ENCODE results near the gene LRP2. TPM values are rescaled to one million over a fixed set of nuclear protein-coding genes. Genes with fewer than 3 reads are reported as not detected.

LRP2 gene
- total RNA-seq, 4 donors from 2014 or later: 154 to 310 (median 184) TPM

GRCh38 chr2:169265591-169265990 lies 96.7 kb downstream of the LRP2 start:
- intact Hi-C loops (cut with DNase I): no loop called here
- Histone ChIP-seq H3K9me3 (no peaks in the 10 kb centered on the region), H3K4me1 (peaks cover 3 to 4% of the 10 kb centered on the region in 2 donors), H3K27me3 (no peaks in the 10 kb centered on the region), H3K36me3 (no peaks in the 10 kb centered on the region), H3K4me3 (replicated peaks in 1 of 3) (no peak overlapping the region), H3K27ac (no peak overlapping the region)
- TF ChIP-seq POLR2A (IDR thresholded peaks at IDR 0.05): no peak
- TF ChIP-seq, protein P1, sequence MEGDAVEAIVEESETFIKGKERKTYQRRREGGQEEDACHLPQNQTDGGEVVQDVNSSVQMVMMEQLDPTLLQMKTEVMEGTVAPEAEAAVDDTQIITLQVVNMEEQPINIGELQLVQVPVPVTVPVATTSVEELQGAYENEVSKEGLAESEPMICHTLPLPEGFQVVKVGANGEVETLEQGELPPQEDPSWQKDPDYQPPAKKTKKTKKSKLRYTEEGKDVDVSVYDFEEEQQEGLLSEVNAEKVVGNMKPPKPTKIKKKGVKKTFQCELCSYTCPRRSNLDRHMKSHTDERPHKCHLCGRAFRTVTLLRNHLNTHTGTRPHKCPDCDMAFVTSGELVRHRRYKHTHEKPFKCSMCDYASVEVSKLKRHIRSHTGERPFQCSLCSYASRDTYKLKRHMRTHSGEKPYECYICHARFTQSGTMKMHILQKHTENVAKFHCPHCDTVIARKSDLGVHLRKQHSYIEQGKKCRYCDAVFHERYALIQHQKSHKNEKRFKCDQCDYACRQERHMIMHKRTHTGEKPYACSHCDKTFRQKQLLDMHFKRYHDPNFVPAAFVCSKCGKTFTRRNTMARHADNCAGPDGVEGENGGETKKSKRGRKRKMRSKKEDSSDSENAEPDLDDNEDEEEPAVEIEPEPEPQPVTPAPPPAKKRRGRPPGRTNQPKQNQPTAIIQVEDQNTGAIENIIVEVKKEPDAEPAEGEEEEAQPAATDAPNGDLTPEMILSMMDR (IDR thresholded peaks at IDR 0.05): no peak
- DNase-seq: no peak
- WGBS, 2 donors: 87 to 89% methylated on average over 1 of the region's 1 CpG

DNA sequence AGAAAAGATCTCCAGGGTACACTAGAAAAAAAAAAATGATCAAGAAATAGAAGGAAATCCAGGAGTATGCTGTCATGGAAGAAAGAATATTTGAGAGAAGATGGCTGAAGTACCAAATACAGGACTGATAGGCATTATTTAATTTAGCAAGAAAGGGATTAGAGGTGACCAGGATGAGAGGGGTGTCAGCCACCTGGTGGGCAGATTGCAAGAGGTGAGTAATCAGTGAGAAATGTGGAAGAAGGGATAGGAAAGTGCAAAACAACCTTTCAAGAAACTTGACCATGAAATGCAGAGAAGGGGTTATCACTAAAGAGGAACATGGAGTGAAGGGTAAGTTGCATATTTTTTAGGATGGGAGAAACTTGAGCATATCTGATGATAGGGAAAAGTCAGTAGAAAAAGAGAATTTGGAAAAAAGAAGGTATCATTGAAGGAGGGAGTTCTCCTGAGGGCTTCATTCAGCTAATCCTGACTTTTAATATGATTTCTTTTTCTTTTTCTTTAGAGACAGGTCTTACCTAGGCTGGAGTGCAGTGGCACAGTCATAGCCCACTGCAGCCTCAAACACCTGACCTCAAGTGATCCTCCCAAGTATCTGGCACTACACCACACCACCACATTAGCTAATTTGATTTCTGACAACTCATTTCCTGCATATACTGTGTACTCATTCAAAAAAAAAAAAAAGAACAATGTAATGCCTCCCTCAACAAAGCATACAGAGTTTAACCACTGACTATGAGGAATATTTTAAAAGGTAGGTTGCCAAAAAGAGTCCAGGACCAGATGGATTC lies 101.3 kb downstream of the LRP2 start:
- intact Hi-C loops (cut with DNase I): no loop called here
- Histone ChIP-seq H3K4me3 (replicated peaks in 1 of 3) (no peak overlapping the region), H3K27ac (no peak overlapping the region), H3K9me3 (no peaks in the 10 kb centered on the region), H3K36me3 (no peaks in the 10 kb centered on the region), H3K27me3 (no peaks in the 10 kb centered on the region), H3K4me1 (peaks cover 6% of the 10 kb centered on the region in 2 donors)
- TF ChIP-seq POLR2A (IDR thresholded peaks at IDR 0.05): no peak
- TF ChIP-seq, protein P1 (IDR thresholded peaks at IDR 0.05): no peak
- no peak for DNase-seq

- intact Hi-C loops (cut with DNase I): no loop called here
- 77 to 95% methylated on average over 1 of the region's 1 CpG for WGBS, 2 donors
- no peaks in the 10 kb centered on the region for H3K27me3 ChIP-seq
- H3K36me3 ChIP-seq: no peaks in the 10 kb centered on the region
- peaks cover 6% of the 10 kb centered on the region in 2 donors for H3K4me1 ChIP-seq
- H3K27ac ChIP-seq: no peak overlapping the region
- H3K9me3 ChIP-seq: no peaks in the 10 kb centered on the region
- peak; percentile 5 to 15 for DNase-seq
- H3K4me3 ChIP-seq (replicated peaks in 1 of 3): no peak overlapping the region
- TF ChIP-seq, protein P1 (IDR thresholded peaks at IDR 0.05): peak in 1 of 6 experiments; percentile 14
- no peak for TF ChIP-seq POLR2A (IDR thresholded peaks at IDR 0.05)
Measured at GRCh38 chr2:169260246-169260645, 102.1 kb downstream of the LRP2 start.

DNA sequence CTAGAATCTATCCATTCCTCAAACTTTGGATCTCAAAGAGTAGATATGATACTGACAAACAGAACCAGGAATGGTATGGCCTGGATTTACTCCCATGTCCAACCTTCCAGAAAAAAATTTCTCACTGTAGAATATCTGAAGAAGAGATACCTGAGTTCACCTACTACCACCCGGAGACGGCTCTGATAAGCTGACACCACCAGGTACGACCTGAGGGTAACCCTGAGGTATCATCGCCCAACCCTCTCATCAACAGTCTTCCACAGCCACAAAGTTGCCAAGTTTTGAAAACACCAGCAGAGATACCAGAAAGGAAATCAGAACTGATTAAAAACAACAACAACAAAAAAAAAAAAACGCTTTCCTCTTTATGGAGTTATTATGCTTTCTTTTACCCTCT lies 102.9 kb downstream of the LRP2 start:
- Histone ChIP-seq H3K4me1 (peaks cover 6% of the 10 kb centered on the region in 2 donors), H3K27me3 (no peaks in the 10 kb centered on the region), H3K9me3 (no peaks in the 10 kb centered on the region), H3K27ac (no peak overlapping the region), H3K4me3 (replicated peaks in 1 of 3) (no peak overlapping the region), H3K36me3 (no peaks in the 10 kb centered on the region)
- TF ChIP-seq, protein P1 (IDR thresholded peaks at IDR 0.05): no peak
- no peak for TF ChIP-seq POLR2A (IDR thresholded peaks at IDR 0.05)
- no peak for DNase-seq
- 90 to 92% methylated on average over 5 of the region's 5 CpGs for WGBS, 2 donors
- intact Hi-C loops (cut with DNase I): no loop called here

DNA sequence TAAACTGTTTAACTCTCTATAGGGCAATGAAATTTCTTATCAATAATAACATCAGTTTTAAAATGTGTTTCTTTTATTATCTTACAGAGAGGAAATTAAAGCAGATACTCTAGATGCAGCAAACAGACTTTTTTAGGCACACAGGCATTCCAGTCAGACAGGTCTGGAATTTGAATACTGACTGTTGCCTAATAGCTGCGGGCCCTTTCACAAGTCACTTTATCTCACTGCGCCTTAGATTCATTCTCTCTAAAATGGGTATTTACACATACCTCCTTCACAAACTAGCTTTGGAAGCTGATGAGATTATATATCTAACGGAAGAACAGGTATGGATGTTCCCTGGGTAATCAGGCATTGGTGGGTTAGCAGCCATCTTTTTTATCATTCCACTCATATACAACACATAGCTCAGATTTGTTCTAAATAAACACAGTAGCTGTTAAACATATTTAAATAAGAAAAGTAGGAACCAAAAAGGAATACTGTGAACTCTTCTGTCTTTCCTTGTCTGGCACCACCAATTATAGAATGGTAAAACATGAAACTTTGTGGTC lies 104.2 kb downstream of the LRP2 start:
- TF ChIP-seq, protein P1 (IDR thresholded peaks at IDR 0.05): no peak
- no peak for TF ChIP-seq POLR2A (IDR thresholded peaks at IDR 0.05)
- Histone ChIP-seq H3K4me1 (peaks cover 6% of the 10 kb centered on the region in 2 donors), H3K4me3 (replicated peaks in 1 of 3) (no peak overlapping the region), H3K27ac (peak overlapping the region in 1 of 3 donors; percentile 49), H3K36me3 (no peaks in the 10 kb centered on the region), H3K9me3 (no peaks in the 10 kb centered on the region), H3K27me3 (no peaks in the 10 kb centered on the region)
- intact Hi-C loops (cut with DNase I): no loop called here
- WGBS, 2 donors: 77 to 85% methylated on average over 3 of the region's 3 CpGs
- DNase-seq: peak in 1 of 2 donors; percentile 13

Data from thyroid gland (tissue), 4 donors.